Heart left ventricle (tissue), 16 donors: ENCODE data around the gene SLC47A2. TPM values are rescaled to one million over a fixed set of nuclear protein-coding genes. Genes with fewer than 3 reads are reported as not detected.
"Not testable (repeated sequence)": the region's sequence is repeated elsewhere in the genome, so short reads cannot be mapped to it uniquely, and the experiment has no call there.

Source experiments
- ATAC-seq, 4 donors: fragments of 200-7000 bp; cut with Tn5 transposase; one replicate each; pipeline ENCODE4 v1.9.1; 2020 to 2022; ENCODE audit warnings: moderate library complexity in 4 of 4, mild to moderate bottlenecking in 3 of 4, moderate number of reproducible peaks in 1 of 4
- DNase-seq, 5 donors: peaks; one replicate each; pipeline ENCODE4 v3.0.0-alpha.2; 2020
- H3K27ac ChIP-seq, 12 donors: fragments of 200-600 bp; sonication (generic) in 4 of 12; one replicate each; pipeline versions ENCODE4 v1.5.0 to v1.8.0; 2016 to 2022; ENCODE audit warnings: mild to moderate bottlenecking in 2 of 12
- H3K27me3 ChIP-seq, 9 donors: fragments of 200-600 bp; sonication (generic) in 2 of 9; one replicate each; pipeline versions ENCODE4 v1.5.1 to v1.8.0; 2016 to 2022; ENCODE audit warnings: mild to moderate bottlenecking in 3 of 9
- H3K36me3 ChIP-seq, 9 donors: fragments of 200-600 bp; sonication (generic) in 2 of 9; one replicate each; pipeline versions ENCODE4 v1.5.0 to v1.8.0; 2018 to 2022; ENCODE audit warnings: mild to moderate bottlenecking in 2 of 9
- H3K4me1 ChIP-seq, 12 donors: fragments of 200-600 bp; sonication (generic) in 4 of 12; one replicate each; pipeline versions ENCODE4 v1.5.0 to v1.8.0; 2016 to 2022; ENCODE audit warnings: mild to moderate bottlenecking in 3 of 12
- H3K4me3 ChIP-seq, 12 donors: fragments of 200-600 bp; sonication (generic) in 4 of 12; one replicate each; pipeline versions ENCODE4 v1.5.0 to v1.8.0; 2017 to 2022; ENCODE audit warnings: mild to moderate bottlenecking in 9 of 12, moderate library complexity in 4 of 12
- H3K9me3 ChIP-seq, 12 donors: fragments of 200-600 bp; sonication (generic) in 4 of 12; one replicate each; pipeline versions ENCODE4 v1.5.0 to v1.8.0; 2016 to 2022; ENCODE audit warnings: mild to moderate bottlenecking in 1 of 12
- POLR2A ChIP-seq, 2 donors: fragments of 450-650 bp; IDR thresholded peaks; one replicate each; pipeline ENCODE4 v1.6.1; 2017; ENCODE audit warnings: antibody characterized with exemption in 2 of 2, mild to moderate bottlenecking in 2 of 2, moderate library complexity in 2 of 2
- WGBS, 4 donors: extraction: QIAGEN DNeasy Blood & Tissue Kit in 2 of 4; methylation state at CpG; one replicate each; pipeline versions ENCODE4 v1.1.5 to v1.1.7; 2013 to 2018; 5-methylcytosine and 5-hydroxymethylcytosine counted together
- intact Hi-C, 10 donors: fragments of 100-400 bp; cut with DNase I; formaldehyde crosslinking; loops; one replicate each; pipeline versions ENCODE4 v1.11.1 to v1.14.2; 2022
- polyA plus RNA-seq, 2 donors: library from polyadenylated mRNA; stranded (reverse); fragments of 200-250 nt; gene quantifications; one replicate each; pipeline ENCODE4 v1.2.3, GENCODE V29; 2013
- total RNA-seq, 9 donors: library from RNA; depleted of rRNA in 2 of 9; stranded (reverse); fragments of >200 nt in 2 of 9; fragmentation: NEBNext Ultra II Directional in 3 of 9; extraction: Animal tissue kit (Norgen Biotek cat#: 25700) in 3 of 9; gene quantifications; one replicate each; pipeline versions ENCODE4 v1.1.0 to v1.2.4, GENCODE V29; 2016 to 2023
- TF ChIP-seq, protein P1 (sequence below), 12 donors: fragments of 200-600 bp; sonication (generic) in 4 of 12; IDR thresholded peaks; one replicate each; pipeline versions ENCODE4 v1.5.0 to v1.8.0; 2018 to 2022; ENCODE audit warnings: antibody characterized with exemption in 12 of 12, mild to moderate bottlenecking in 5 of 12
- donor health status: ischemic (EF 13 %, LVEDD 7.1; RV severe dilation, severe dysfunction).
- donor health status: healthy with polysubstance abuse.
- donor health status: DM: no; HTN: yes; CAD: no.
- donor health status: DM: no; HTN: no; CAD: no.
- donor health status: ischemic (EF 25% LVEDD 6.9; RV normal size, moderate dysfunction).
- donor health status: ischemic (EF 25% LVEDD 5.7; RV mildly dilated, moderate dysfunction).
- donor health status: healthy.
- donor health status: DM: yes; HTN: yes; CAD: no.
- donor health status: ischemic (EF 35%, LVEDD 5.7; RV mildly dilated, moderate dysfunction).
- donor health status: nonischemic (EF 11% LVEDD 7.7; RV severe dilation, severe dysfunction).
- donor health status: DM: yes; HTN: yes; CAD: no.
- donor health status: PGD.
- donor health status: ischemic (EF 29% LVEDD 5.4; RV normal size, mild dysfunction).
- donor health status: nonischemic (EF 23%, LVEDD 6.1; RV moderate dilation, normal function).

SLC47A2 gene
- total and polyA plus RNA-seq, 11 donors = 0.32 TPM; not detected in 10

DNA sequence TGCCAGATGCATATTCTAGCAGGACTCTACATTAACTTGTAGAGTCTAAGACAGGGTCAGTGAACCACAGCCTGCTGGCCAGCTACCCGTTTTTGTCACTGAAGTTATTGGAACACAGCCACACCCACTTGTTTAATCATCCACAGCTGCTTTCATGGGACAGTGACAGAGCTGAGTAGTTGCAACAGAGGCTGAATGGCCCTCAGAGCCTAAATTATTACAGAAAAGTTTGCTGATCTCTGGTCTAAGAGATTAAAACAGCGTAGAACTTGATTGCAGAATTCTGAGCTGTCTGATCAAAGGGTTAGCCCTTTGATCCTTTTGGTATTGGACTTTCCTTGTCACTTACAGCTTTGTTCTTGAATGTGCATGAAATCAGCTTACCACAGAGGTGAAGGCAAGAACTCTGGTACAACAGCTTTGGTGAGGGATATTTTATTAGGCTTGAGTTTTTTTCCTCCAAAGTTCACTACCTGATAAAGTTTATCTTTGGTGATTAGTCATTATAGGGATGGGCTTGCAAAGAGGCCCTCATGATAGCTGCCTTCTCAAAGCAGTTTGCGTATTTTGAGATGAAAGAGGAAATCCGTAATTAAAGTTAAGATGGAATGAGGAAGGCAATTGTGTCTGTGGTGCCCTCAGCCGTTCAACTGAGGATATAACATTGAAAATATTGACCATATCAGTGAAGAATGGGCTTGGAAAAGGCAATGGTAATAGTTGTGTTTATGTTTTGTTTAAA, 44.2 kb downstream of the SLC47A2 start:
- 58 to 61% (median 59%) methylated on average over 5 of the region's 5 CpGs for WGBS, 4 donors
- intact Hi-C loops = loop anchor here in 1 of 10 donors (10.0 kb wide), 1 partner anchor 83 kb away; no protein-coding TSS in a partner anchor
- Histone ChIP-seq H3K9me3 (no peaks in the 10 kb centered on the region), H3K36me3 (peaks cover 0 to 97% (median 50%) of the 10 kb centered on the region in 9 donors), H3K4me1 (peaks cover 0 to 34% (median 18%) of the 10 kb centered on the region in 12 donors), H3K27me3 (no peaks in the 10 kb centered on the region), H3K27ac (peak overlapping the region; percentile 3 to 75 (median 49)), H3K4me3 (no peak overlapping the region)
- TF ChIP-seq, protein P1, sequence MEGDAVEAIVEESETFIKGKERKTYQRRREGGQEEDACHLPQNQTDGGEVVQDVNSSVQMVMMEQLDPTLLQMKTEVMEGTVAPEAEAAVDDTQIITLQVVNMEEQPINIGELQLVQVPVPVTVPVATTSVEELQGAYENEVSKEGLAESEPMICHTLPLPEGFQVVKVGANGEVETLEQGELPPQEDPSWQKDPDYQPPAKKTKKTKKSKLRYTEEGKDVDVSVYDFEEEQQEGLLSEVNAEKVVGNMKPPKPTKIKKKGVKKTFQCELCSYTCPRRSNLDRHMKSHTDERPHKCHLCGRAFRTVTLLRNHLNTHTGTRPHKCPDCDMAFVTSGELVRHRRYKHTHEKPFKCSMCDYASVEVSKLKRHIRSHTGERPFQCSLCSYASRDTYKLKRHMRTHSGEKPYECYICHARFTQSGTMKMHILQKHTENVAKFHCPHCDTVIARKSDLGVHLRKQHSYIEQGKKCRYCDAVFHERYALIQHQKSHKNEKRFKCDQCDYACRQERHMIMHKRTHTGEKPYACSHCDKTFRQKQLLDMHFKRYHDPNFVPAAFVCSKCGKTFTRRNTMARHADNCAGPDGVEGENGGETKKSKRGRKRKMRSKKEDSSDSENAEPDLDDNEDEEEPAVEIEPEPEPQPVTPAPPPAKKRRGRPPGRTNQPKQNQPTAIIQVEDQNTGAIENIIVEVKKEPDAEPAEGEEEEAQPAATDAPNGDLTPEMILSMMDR (IDR thresholded peaks at IDR 0.05) = peak in 4 of 12 donors; percentile 5 to 15 (median 12)
- TF ChIP-seq POLR2A (IDR thresholded peaks at IDR 0.05) = no peak
- ATAC-seq (peak; percentile 74 to 96 (median 92)), DNase-seq (peak in 4 of 5 donors; percentile 52 to 73 (median 63))

DNA sequence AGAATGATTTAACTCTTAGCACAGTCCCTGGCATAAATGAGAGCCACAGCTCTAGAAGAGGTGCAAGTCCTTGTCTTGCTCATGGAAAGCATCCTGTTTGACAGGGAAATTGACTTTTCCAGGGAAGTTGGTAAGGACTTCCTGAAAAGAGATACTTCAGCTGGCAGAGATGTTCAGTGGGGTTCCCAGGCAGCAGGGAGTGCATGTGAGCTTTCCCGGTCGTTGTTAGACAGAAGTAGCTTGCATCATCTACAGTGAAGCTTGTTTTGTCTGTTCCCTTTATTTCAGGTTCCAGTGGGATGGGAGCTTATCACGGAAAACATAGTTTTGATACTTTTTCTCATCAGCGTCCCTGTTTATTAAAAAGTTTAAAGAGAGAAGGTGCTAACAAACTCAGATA, 45.0 kb downstream of the SLC47A2 start:
- WGBS, 4 donors = 68 to 76% (median 73%) methylated on average over 4 of the region's 4 CpGs
- H3K27me3 ChIP-seq = no peaks in the 10 kb centered on the region
- peaks cover 0 to 34% (median 18%) of the 10 kb centered on the region in 12 donors for H3K4me1 ChIP-seq
- TF ChIP-seq POLR2A (IDR thresholded peaks at IDR 0.05) = no peak
- TF ChIP-seq, protein P1 (IDR thresholded peaks at IDR 0.05) = no peak
- no peaks in the 10 kb centered on the region for H3K9me3 ChIP-seq
- H3K27ac ChIP-seq = peak overlapping the region in 10 of 12 donors; percentile 3 to 75 (median 55)
- DNase-seq (no peak), ATAC-seq (peak in 1 of 4 donors; percentile 52)
- no peak overlapping the region for H3K4me3 ChIP-seq
- H3K36me3 ChIP-seq = peaks cover 0 to 97% (median 46%) of the 10 kb centered on the region in 9 donors
- intact Hi-C loops = loop anchor here in 1 of 10 donors (10.0 kb wide), 1 partner anchor 83 kb away; no protein-coding TSS in a partner anchor

DNA sequence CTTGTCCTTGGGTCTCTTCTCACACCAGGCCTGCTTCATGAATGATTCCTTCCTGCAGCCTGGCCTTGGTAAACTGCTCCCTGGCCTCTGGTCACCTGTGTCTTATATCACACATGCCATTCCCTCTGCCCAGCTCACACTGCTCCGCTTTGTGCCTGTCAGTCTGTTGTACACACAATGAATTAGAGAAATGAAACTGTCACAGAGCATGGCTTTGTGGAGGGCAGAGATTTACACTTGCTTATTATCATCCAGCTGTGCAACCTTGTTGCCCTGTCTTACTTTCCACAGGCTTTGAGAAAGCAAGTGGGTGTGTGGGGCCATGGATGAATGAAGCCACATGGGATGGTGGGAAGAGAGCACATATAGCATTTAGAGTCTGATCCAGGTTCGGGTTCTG, 45.5 kb downstream of the SLC47A2 start:
- intact Hi-C loops = loop anchor here in 1 of 10 donors (10.0 kb wide), 1 partner anchor 84 kb away; no protein-coding TSS in a partner anchor
- ATAC-seq (no peak), DNase-seq (no peak)
- WGBS, 4 donors = 83 to 97% (median 90%) methylated on average over 2 of the region's 2 CpGs
- Histone ChIP-seq H3K36me3 (peaks cover 0 to 97% (median 45%) of the 10 kb centered on the region in 9 donors), H3K9me3 (no peaks in the 10 kb centered on the region), H3K4me1 (peaks cover 0 to 34% (median 18%) of the 10 kb centered on the region in 12 donors), H3K4me3 (no peak overlapping the region), H3K27ac (peak overlapping the region in 2 of 12 donors; percentile 65 to 68), H3K27me3 (no peaks in the 10 kb centered on the region)
- TF ChIP-seq POLR2A (IDR thresholded peaks at IDR 0.05) = no peak
- TF ChIP-seq, protein P1 (IDR thresholded peaks at IDR 0.05) = no peak

DNA sequence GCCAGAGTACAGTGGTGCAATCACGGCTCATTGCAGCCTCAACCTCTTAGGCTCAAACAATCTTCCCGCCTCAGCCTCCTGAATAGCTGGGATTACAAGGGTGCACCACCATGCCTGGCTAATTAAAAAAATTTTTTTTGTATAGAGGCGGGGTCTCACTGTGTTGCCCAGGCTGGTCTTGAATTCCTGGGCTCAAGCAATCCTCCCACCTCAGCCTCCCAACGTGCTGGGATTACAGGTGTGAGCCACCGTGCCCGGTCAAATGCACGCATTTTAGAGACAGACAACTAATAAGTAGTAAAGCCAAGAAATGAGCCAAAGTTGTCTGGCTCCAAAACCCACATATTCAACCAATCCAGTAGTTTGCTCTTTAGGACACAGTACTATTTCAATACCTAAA, 46.7 kb downstream of the SLC47A2 start:
- H3K4me3 ChIP-seq, H3K9me3 ChIP-seq, DNase-seq, ATAC-seq, H3K27me3 ChIP-seq, H3K27ac ChIP-seq: not testable (repeated sequence)
- H3K36me3 ChIP-seq = peaks cover 0 to 94% (median 42%) of the 10 kb centered on the region in 9 donors
- WGBS, 4 donors = 89 to 99% (median 95%) methylated on average over 7 of the region's 7 CpGs
- intact Hi-C loops = loop anchor here in 2 of 10 donors (10.0 kb wide), 3 partner anchors 55 to 85 kb away; partner anchors contain the start of gene ALDH3A1 (in 1 of the 2)
- H3K4me1 ChIP-seq = peaks cover 0 to 38% (median 18%) of the 10 kb centered on the region in 12 donors
